ENCODE results near the gene LURAP1L.

- no peak for TF ChIP-seq CTCF (IDR thresholded peaks at IDR 0.05)
- no peak for TF ChIP-seq POLR2A (IDR thresholded peaks at IDR 0.05)
These were observed 38.7 kb downstream of the LURAP1L start for GRCh38 chr9:12813533-12813932.
